Occipital lobe (tissue), 2 donors: ENCODE results near the gene ARHGAP24. TPM values are rescaled to one million over a fixed set of nuclear protein-coding genes. Genes with fewer than 3 reads are reported as not detected.

Experiments used
- small RNA-seq: library from RNA; depleted of rRNA; stranded (forward); fragments of <200 nt; gene quantifications from one replicate; pipeline ENCODE3, GENCODE V24; 2014
- total RNA-seq: library from RNA; depleted of rRNA; stranded (reverse); fragments of >200 nt; gene quantifications from one replicate; pipeline ENCODE4 v1.2.3, GENCODE V29; 2014

Gene ARHGAP24
- total RNA-seq, 1 donor from 2014 or later: 2.2 TPM

Small RNA genes lying within 50 kb of the gene (small RNA-seq; reads per million reads assigned to genes)
- gene MIR4451: not detected
